Keratinocyte (primary cell): ENCODE measurements around the gene DKC1. TPM values are rescaled to one million over a fixed set of nuclear protein-coding genes. Genes with fewer than 3 reads are reported as not detected.

ENCODE experiments used
- DNase-seq: peaks from one replicate; pipeline ENCODE4 v3.0.0-alpha.2; 2011; ENCODE audit warnings: low read depth, missing footprints, low spot score
- FAIRE-seq: peaks from 2 replicates; lab custom pipeline; 2011; peaks lifted over from hg19 to GRCh38; lab: Jason Lieb, UNC
- H2AFZ ChIP-seq: 2 replicates; pipeline ENCODE4 v1.6.0; 2012; ENCODE audit warnings: low read length, control low read depth, inconsistent platforms; ENCODE audit not compliant: control insufficient read depth
- H3K27ac ChIP-seq: 2 replicates; pipeline ENCODE4 v1.5.1; 2011; ENCODE audit warnings: low read length; ENCODE audit not compliant: control insufficient read depth, insufficient read depth
- H3K27me3 ChIP-seq: 3 replicates; pipeline ENCODE4 v1.6.0; 2011; ENCODE audit warnings: low read length; ENCODE audit not compliant: control insufficient read depth, insufficient read depth; ENCODE audit errors: extremely low read depth
- H3K36me3 ChIP-seq, 2 experiments: 2 replicates in 1 of 2; 3 replicates in 1 of 2; pipeline ENCODE4 v1.5.1; 2011; ENCODE audit warnings: low read length in 2 of 2, mild to moderate bottlenecking in 1 of 2; ENCODE audit not compliant: control insufficient read depth in 2 of 2, insufficient read depth in 2 of 2; ENCODE audit errors: extremely low read depth in 1 of 2
- H3K4me1 ChIP-seq: 3 replicates; pipeline ENCODE4 v1.5.1; 2011; ENCODE audit warnings: low read length; ENCODE audit not compliant: control insufficient read depth, insufficient read depth; ENCODE audit errors: extremely low read depth
- H3K4me2 ChIP-seq: 3 replicates; pipeline ENCODE4 v1.6.0; 2011; ENCODE audit warnings: low read depth, low read length; ENCODE audit not compliant: control insufficient read depth, insufficient read depth; ENCODE audit errors: extremely low read depth
- H3K4me3 ChIP-seq, 3 experiments: fragments of 200-600 bp in 1 of 3; sonication (generic) in 1 of 3; 2 replicates in 2 of 3; 3 replicates in 1 of 3; pipeline ENCODE4 v1.5.1; 2011 to 2016; ENCODE audit warnings: low read length in 3 of 3, mild to moderate bottlenecking in 3 of 3, control low read depth in 2 of 3, inconsistent platforms in 1 of 3, low read depth in 1 of 3, mixed read lengths in 1 of 3, mixed run types in 1 of 3, moderate library complexity in 1 of 3; ENCODE audit not compliant: control insufficient read depth in 2 of 3, insufficient read depth in 2 of 3; ENCODE audit errors: extremely low read depth in 1 of 3
- H3K79me2 ChIP-seq: 2 replicates; pipeline ENCODE4 v1.6.0; 2012; ENCODE audit warnings: low read length; ENCODE audit not compliant: control insufficient read depth, insufficient read depth
- H3K9ac ChIP-seq: 3 replicates; pipeline ENCODE4 v1.6.0; 2011; ENCODE audit warnings: low read length; ENCODE audit not compliant: control insufficient read depth, insufficient read depth; ENCODE audit errors: extremely low read depth
- H3K9me1 ChIP-seq: 3 replicates; pipeline ENCODE4 v1.6.0; 2011; ENCODE audit warnings: low read length; ENCODE audit not compliant: control insufficient read depth, insufficient read depth; ENCODE audit errors: extremely low read depth
- H3K9me3 ChIP-seq: 2 replicates; pipeline ENCODE4 v1.5.1; 2012; ENCODE audit warnings: low read depth, low read length; ENCODE audit not compliant: control insufficient read depth
- H4K20me1 ChIP-seq: 3 replicates; pipeline ENCODE4 v1.6.0; 2011; ENCODE audit warnings: low read length; ENCODE audit not compliant: control insufficient read depth, insufficient read depth; ENCODE audit errors: extremely low read depth
- EZH2 ChIP-seq: IDR thresholded peaks from one replicate; pipeline ENCODE4 v1.6.1; 2012; ENCODE audit warnings: inconsistent platforms, mild to moderate bottlenecking, low read length, moderate library complexity
- dilution Hi-C: fragments of 300-500 bp; cut with MboI; formaldehyde crosslinking; loops from one replicate; pipeline ENCODE4 v1.7.0; 2020; ENCODE audit warnings: low sequenced_read_pairs; ENCODE audit not compliant: extremely low pct_ligation_motif_present
- polyA plus RNA-seq, 5 experiments: library from polyadenylated mRNA; depleted of rRNA in 3 of 5; stranded (reverse) in 3 of 5; stranded (forward) in 1 of 5; unstranded in 1 of 5; fragments of >200 nt; gene quantifications; 1 replicate in 1 of 5; 2 replicates in 3 of 5; 3 replicates in 1 of 5; pipeline versions ENCODE4 v1.2.1 to v1.2.3, GENCODE V29; 2011 to 2012; ENCODE audit warnings: missing spikeins in 2 of 5, low read depth in 1 of 5, low replicate concordance in 1 of 5
- TF ChIP-seq, protein P1 (sequence below), 3 experiments: IDR thresholded peaks in 1 of 3; conservative IDR thresholded peaks in 1 of 3; optimal IDR thresholded peaks in 1 of 3; 2 replicates in 2 of 3; 3 replicates in 1 of 3; pipeline versions ENCODE3 to v1.5.1; 2011; ENCODE audit warnings: low read length in 3 of 3, mild to moderate bottlenecking in 3 of 3, moderate library complexity in 2 of 3, control low read depth in 1 of 3, inconsistent platforms in 1 of 3; ENCODE audit not compliant: insufficient read depth in 2 of 3; ENCODE audit errors: extremely low read depth in 1 of 3

The DKC1 gene
- polyA plus RNA-seq, 1 donor (not counting 4 experiments of a cell fraction or from before 2014, with no cell fraction given) = 80.7 TPM

DNA sequence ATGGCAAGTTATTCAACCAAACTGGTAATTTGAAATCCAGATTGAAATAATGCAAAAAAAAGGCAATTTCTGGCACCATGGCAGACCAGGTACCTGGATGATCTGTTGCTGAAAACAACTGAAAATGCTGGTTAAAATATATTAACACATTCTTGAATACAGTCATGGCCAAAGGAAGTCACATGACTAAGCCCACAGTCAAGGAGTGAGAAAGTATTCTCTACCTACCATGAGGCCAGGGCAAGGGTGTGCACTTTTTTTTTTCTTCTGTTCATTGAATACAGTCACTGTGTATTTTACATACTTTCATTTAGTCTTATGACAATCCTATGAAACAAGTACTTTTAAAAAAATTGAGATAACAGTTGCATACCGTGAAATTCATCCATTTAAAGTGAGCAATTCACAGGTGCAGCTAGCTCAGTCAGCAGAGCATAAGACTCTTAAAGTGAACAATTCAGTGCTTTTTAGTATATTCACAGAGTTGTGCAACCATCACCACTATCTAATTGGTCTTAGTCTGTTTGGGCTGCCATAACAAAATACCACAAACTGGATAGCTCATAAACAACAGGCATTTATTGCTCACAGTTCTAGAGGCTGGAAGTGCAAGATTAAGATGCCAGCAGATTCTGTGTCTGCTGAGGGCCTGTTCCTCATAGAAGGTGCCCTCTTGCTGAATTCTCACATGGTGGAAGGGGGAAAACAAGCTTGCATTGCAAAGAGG lies 47.4 kb downstream of the DKC1 start:
- FAIRE-seq (no peak), DNase-seq (no peak)
- no peaks in the 10 kb centered on the region for H3K36me3 ChIP-seq
- H3K4me1 ChIP-seq = peaks cover 3% of the 10 kb centered on the region
- H3K9ac ChIP-seq = no peak overlapping the region
- TF ChIP-seq, protein P1, sequence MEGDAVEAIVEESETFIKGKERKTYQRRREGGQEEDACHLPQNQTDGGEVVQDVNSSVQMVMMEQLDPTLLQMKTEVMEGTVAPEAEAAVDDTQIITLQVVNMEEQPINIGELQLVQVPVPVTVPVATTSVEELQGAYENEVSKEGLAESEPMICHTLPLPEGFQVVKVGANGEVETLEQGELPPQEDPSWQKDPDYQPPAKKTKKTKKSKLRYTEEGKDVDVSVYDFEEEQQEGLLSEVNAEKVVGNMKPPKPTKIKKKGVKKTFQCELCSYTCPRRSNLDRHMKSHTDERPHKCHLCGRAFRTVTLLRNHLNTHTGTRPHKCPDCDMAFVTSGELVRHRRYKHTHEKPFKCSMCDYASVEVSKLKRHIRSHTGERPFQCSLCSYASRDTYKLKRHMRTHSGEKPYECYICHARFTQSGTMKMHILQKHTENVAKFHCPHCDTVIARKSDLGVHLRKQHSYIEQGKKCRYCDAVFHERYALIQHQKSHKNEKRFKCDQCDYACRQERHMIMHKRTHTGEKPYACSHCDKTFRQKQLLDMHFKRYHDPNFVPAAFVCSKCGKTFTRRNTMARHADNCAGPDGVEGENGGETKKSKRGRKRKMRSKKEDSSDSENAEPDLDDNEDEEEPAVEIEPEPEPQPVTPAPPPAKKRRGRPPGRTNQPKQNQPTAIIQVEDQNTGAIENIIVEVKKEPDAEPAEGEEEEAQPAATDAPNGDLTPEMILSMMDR (optimal IDR thresholded peaks at IDR 0.05 in 1 of 3, IDR thresholded peaks at IDR 0.05 in 1 of 3, conservative IDR thresholded peaks at IDR 0.05 in 1 of 3; ENCODE audit: extremely low read depth in 1 of 3, insufficient read depth in 2 of 3, low read length in 3 of 3) = no peak
- TF ChIP-seq EZH2 = no peak
- no peak overlapping the region for H3K4me3 ChIP-seq
- H3K27ac ChIP-seq = no peak overlapping the region
- H3K4me2 ChIP-seq = no peak overlapping the region
- H3K27me3 ChIP-seq = no peaks in the 10 kb centered on the region
- H3K9me1 ChIP-seq = no peaks in the 10 kb centered on the region
- H3K9me3 ChIP-seq = no peaks in the 10 kb centered on the region
- H3K79me2 ChIP-seq = no peaks in the 10 kb centered on the region
- no peak overlapping the region for H2AFZ ChIP-seq
- H4K20me1 ChIP-seq = no peaks in the 10 kb centered on the region
- dilution Hi-C loops = no loop called here

DNA sequence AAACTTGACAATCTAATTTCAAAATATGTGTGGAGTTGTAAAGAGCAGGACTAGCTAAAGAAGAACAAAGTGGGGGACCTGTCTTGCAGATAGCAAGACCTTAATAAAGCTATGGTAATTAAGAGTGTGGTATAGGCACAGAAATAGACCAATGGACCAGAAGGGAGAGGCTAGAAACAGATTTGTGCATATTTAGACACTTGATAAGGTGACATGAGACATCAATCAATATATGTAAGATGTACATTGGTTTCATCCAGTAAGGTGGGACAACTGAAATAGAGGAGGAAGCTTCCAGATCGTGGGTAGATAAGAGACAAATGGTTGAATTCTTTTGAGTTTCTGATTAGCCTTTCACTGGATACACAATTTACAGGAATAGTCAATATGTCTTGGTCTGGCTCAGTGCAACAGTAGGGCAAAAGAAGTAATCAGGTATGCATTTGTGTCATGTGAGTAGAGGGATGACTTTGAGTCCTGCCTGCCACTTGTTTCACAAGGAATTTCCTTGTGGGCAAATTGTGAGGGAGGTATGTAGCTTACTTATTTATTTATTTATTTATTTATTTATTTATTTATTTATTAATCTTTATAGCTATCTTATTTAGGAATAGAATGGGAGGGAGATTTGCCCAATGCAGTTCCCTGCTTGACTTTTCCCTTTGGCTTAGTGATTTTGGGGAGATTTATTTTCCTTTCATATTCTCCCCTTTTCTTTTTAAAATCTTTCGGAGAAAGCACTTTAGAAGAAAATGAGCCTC lies 49.9 kb downstream of the DKC1 start:
- no peak for FAIRE-seq

More for the DNA sequence above, 49.9 kb downstream of the DKC1 start:
- no peak overlapping the region for H3K4me2 ChIP-seq
- H3K36me3 ChIP-seq = no peaks in the 10 kb centered on the region
- DNase-seq = no peak
- no peaks in the 10 kb centered on the region for H3K27me3 ChIP-seq
- H3K9ac ChIP-seq = no peak overlapping the region
- dilution Hi-C loops = no loop called here
- H3K27ac ChIP-seq = no peak overlapping the region
- no peaks in the 10 kb centered on the region for H3K9me3 ChIP-seq
- no peaks in the 10 kb centered on the region for H3K9me1 ChIP-seq
- no peak overlapping the region for H2AFZ ChIP-seq
- no peak for TF ChIP-seq EZH2
- TF ChIP-seq, protein P1 (optimal IDR thresholded peaks at IDR 0.05 in 1 of 3, IDR thresholded peaks at IDR 0.05 in 1 of 3, conservative IDR thresholded peaks at IDR 0.05 in 1 of 3; ENCODE audit: extremely low read depth in 1 of 3, insufficient read depth in 2 of 3, low read length in 3 of 3) = no peak
- H3K79me2 ChIP-seq = no peaks in the 10 kb centered on the region
- H4K20me1 ChIP-seq = no peaks in the 10 kb centered on the region
- H3K4me3 ChIP-seq = no peak overlapping the region
- H3K4me1 ChIP-seq = no peaks in the 10 kb centered on the region
